Tibial artery (tissue), 4 donors: Measurements from ENCODE around the gene SMIM43.

Source experiments
- DNase-seq, 2 donors: peaks; one replicate each; pipeline ENCODE4 v3.0.0-alpha.2; 2019
- H3K27ac ChIP-seq, 2 donors: fragments of 200-600 bp; sonication (generic) in 1 of 2; 1 replicate in 1 of 2; 2 replicates in 1 of 2; pipeline ENCODE4 v1.5.1; 2018 to 2019; ENCODE audit warnings: mild to moderate bottlenecking in 1 of 2
- H3K27me3 ChIP-seq, 2 donors: fragments of 200-600 bp; sonication (generic) in 1 of 2; one replicate each; pipeline versions ENCODE4 v1.5.1 to v1.6.0; 2016 to 2019
- H3K36me3 ChIP-seq, 3 donors: fragments of 200-600 bp; sonication (generic) in 2 of 3; one replicate each; pipeline ENCODE4 v1.5.1; 2016 to 2019; ENCODE audit warnings: mild to moderate bottlenecking in 2 of 3
- H3K4me1 ChIP-seq, 4 donors: fragments of 200-600 bp; sonication (generic) in 2 of 4; 1 replicate in 3 of 4; 2 replicates in 1 of 4; pipeline ENCODE4 v1.5.1; 2016 to 2019
- H3K4me3 ChIP-seq, 2 donors: fragments of 200-600 bp; sonication (generic) in 1 of 2; 1 replicate in 1 of 2; 2 replicates in 1 of 2; pipeline ENCODE4 v1.5.1; 2018 to 2019; ENCODE audit warnings: mild to moderate bottlenecking in 2 of 2
- H3K9me3 ChIP-seq, 3 donors: fragments of 200-600 bp; sonication (generic) in 1 of 3; one replicate each; pipeline ENCODE4 v1.5.1; 2016 to 2019
- intact Hi-C: fragments of 100-400 bp; cut with DNase I; formaldehyde crosslinking; loops from one replicate; pipeline ENCODE4 v1.15.0; 2023; ENCODE audit warnings: low total_unique reads
- TF ChIP-seq, protein P1 (sequence below), 2 experiments: fragments of 200-600 bp in 1 of 2; fragments of 450-650 bp in 1 of 2; IDR thresholded peaks; one replicate each; pipeline ENCODE4 v1.5.1; 2017 to 2019; ENCODE audit warnings: antibody characterized with exemption in 2 of 2, mild to moderate bottlenecking in 1 of 2, moderate library complexity in 1 of 2

SMIM43 gene

GRCh38 chr4:121783210-121783609, 18.2 kb upstream of the SMIM43 start:
- no peak for DNase-seq
- no peaks in the 10 kb centered on the region for H3K36me3 ChIP-seq
- TF ChIP-seq, protein P1, sequence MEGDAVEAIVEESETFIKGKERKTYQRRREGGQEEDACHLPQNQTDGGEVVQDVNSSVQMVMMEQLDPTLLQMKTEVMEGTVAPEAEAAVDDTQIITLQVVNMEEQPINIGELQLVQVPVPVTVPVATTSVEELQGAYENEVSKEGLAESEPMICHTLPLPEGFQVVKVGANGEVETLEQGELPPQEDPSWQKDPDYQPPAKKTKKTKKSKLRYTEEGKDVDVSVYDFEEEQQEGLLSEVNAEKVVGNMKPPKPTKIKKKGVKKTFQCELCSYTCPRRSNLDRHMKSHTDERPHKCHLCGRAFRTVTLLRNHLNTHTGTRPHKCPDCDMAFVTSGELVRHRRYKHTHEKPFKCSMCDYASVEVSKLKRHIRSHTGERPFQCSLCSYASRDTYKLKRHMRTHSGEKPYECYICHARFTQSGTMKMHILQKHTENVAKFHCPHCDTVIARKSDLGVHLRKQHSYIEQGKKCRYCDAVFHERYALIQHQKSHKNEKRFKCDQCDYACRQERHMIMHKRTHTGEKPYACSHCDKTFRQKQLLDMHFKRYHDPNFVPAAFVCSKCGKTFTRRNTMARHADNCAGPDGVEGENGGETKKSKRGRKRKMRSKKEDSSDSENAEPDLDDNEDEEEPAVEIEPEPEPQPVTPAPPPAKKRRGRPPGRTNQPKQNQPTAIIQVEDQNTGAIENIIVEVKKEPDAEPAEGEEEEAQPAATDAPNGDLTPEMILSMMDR (IDR thresholded peaks at IDR 0.05), result no peak
- peaks cover 0 to 4% (median 0%) of the 10 kb centered on the region in 3 donors for H3K9me3 ChIP-seq
- H3K27me3 ChIP-seq, result peaks cover 0 to 3% of the 10 kb centered on the region in 2 donors
- H3K4me1 ChIP-seq, result peaks cover 0 to 7% (median 5%) of the 10 kb centered on the region in 4 donors
- intact Hi-C loops, result no loop called here
- H3K27ac ChIP-seq, result no peak overlapping the region
- H3K4me3 ChIP-seq, result no peak overlapping the region

GRCh38 chr4:121778991-121779628, 14.1 kb upstream of the SMIM43 start:
- H3K27ac ChIP-seq, result no peak overlapping the region
- no peak overlapping the region for H3K4me3 ChIP-seq
- peaks cover 0 to 3% of the 10 kb centered on the region in 2 donors for H3K27me3 ChIP-seq
- H3K4me1 ChIP-seq, result no peaks in the 10 kb centered on the region
- intact Hi-C loops, result no loop called here
- H3K36me3 ChIP-seq, result no peaks in the 10 kb centered on the region
- TF ChIP-seq, protein P1 (IDR thresholded peaks at IDR 0.05), result no peak
- H3K9me3 ChIP-seq, result no peaks in the 10 kb centered on the region
- no peak for DNase-seq

DNA sequence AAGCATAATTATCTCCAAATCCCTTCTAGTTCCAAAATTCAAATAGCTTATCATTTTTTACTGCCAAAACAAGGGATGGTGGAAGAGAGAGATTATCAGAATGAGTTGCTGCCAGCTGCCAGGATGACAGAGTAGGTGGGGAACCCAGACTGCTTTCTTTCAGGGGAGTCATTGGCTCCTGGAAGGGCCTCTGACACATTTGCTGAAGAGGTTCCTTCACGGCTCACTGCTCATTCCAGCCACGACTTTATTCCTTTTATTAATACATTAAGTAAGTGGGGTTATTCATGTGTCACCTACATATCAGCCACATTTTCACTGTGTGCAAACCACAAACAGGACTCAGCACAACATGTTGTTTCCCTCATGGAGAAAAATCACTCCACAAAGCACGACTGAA, 12.7 kb upstream of the SMIM43 start:
- H3K36me3 ChIP-seq, result no peaks in the 10 kb centered on the region
- no peak for DNase-seq
- H3K4me1 ChIP-seq, result no peaks in the 10 kb centered on the region
- no peaks in the 10 kb centered on the region for H3K9me3 ChIP-seq
- H3K27me3 ChIP-seq, result peaks cover 0 to 3% of the 10 kb centered on the region in 2 donors
- TF ChIP-seq, protein P1 (IDR thresholded peaks at IDR 0.05), result no peak
- no peak overlapping the region for H3K4me3 ChIP-seq
- no peak overlapping the region for H3K27ac ChIP-seq
- intact Hi-C loops, result no loop called here

- no peak for DNase-seq
- Histone ChIP-seq H3K9me3 (no peaks in the 10 kb centered on the region), H3K4me1 (no peaks in the 10 kb centered on the region), H3K27ac (no peak overlapping the region), H3K27me3 (peaks cover 0 to 7% of the 10 kb centered on the region in 2 donors), H3K4me3 (no peak overlapping the region), H3K36me3 (no peaks in the 10 kb centered on the region)
- TF ChIP-seq, protein P1 (IDR thresholded peaks at IDR 0.05), result no peak
- intact Hi-C loops, result no loop called here
Observed at GRCh38 chr4:121776610-121777401, 11.8 kb upstream of the SMIM43 start.

DNA sequence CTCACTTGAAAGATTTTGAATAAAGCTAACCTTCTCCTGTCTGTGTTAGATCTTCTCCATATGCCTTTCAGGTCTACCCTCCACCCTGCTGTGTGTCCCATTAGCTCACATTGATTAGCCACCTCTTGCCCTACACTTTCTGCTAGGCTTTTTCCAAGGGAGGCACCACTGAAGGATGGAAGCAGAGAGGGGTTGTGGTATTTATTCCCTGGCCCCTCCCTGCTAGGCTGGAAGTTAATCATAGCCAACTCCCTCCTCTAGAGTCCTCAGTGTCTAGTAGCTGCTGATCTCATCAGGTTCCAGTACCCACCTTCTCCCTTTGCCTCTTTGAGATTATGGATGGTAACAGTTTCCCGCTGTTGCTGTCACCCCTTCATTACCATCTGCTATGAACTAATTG, 8.9 kb upstream of the SMIM43 start:
- intact Hi-C loops, result no loop called here
- DNase-seq, result no peak

More for the DNA sequence above, 8.9 kb upstream of the SMIM43 start:
- Histone ChIP-seq H3K4me1 (no peaks in the 10 kb centered on the region), H3K36me3 (no peaks in the 10 kb centered on the region), H3K9me3 (no peaks in the 10 kb centered on the region), H3K27me3 (peaks cover 0 to 11% of the 10 kb centered on the region in 2 donors), H3K4me3 (no peak overlapping the region), H3K27ac (no peak overlapping the region)
- TF ChIP-seq, protein P1 (IDR thresholded peaks at IDR 0.05), result no peak
